IMR-90 (cell line): ENCODE results near the gene SEL1L2. TPM values are rescaled to one million over a fixed set of nuclear protein-coding genes. Genes with fewer than 3 reads are reported as not detected.

Source experiments
- ATAC-seq: fragments of 200-7000 bp; cut with Tn5 transposase; 2 replicates; pipeline ENCODE4 v1.9.1; 2020; ENCODE audit warnings: low read depth, mild to moderate bottlenecking, moderate library complexity
- BruUV-seq: library from RNA; stranded (reverse); fragments of 400-500 nt; replicated peaks from 2 replicates; lab custom pipeline; 2021; lab: Mats Ljungman, UMichigan
- CTCF ChIA-PET: fragments of 300-600 bp; formaldehyde crosslinking; extraction: SDS; loops from one replicate; lab custom pipeline; 2021; ENCODE audit warnings: antibody characterized with exemption; lab: Yijun Ruan, JAX
- POLR2A ChIA-PET: fragments of 300-600 bp; sonication (Branson Sonifier 250); formaldehyde crosslinking; loops from one replicate; lab custom pipeline; 2022; ENCODE audit warnings: antibody characterized with exemption; ENCODE audit not compliant: unreplicated experiment; lab: Charles Lee
- DNase-seq: peaks from one replicate; pipeline ENCODE4 v3.0.0; 2013
- H2AFZ ChIP-seq: replicated peaks from 2 replicates; pipeline ENCODE3; 2013; ENCODE audit warnings: low read length, mild to moderate bottlenecking; ENCODE audit not compliant: poor library complexity
- H2AK5ac ChIP-seq: 2 replicates; pipeline ENCODE4 v1.6.1; 2013; ENCODE audit warnings: low read depth, low read length, inconsistent platforms
- H2AK9ac ChIP-seq: replicated peaks from 2 replicates; pipeline ENCODE3; 2013; ENCODE audit warnings: mild to moderate bottlenecking, low read depth, low read length, moderate library complexity; ENCODE audit not compliant: poor library complexity
- H2BK120ac ChIP-seq: 2 replicates; pipeline ENCODE4 v1.6.1; 2013; ENCODE audit warnings: low read depth, low read length, inconsistent platforms
- H2BK15ac ChIP-seq: 3 replicates; pipeline ENCODE4 v1.6.1; 2013; ENCODE audit warnings: low read depth, low read length, inconsistent platforms
- H2BK20ac ChIP-seq: 2 replicates; pipeline ENCODE4 v1.6.1; 2013; ENCODE audit warnings: low read depth, mild to moderate bottlenecking, inconsistent platforms, low read length, moderate library complexity
- H2BK5ac ChIP-seq: 2 replicates; pipeline ENCODE4 v1.6.1; 2013; ENCODE audit warnings: mild to moderate bottlenecking, low read depth, low read length, inconsistent platforms; ENCODE audit not compliant: poor library complexity, severe bottlenecking
- H3K14ac ChIP-seq: replicated peaks from 2 replicates; pipeline ENCODE4 v1.6.1; 2013; ENCODE audit warnings: low read depth, low read length, inconsistent platforms
- H3K18ac ChIP-seq: 2 replicates; pipeline ENCODE4 v1.6.1; 2013; ENCODE audit warnings: low read depth, low read length, control low read depth
- H3K23ac ChIP-seq: 2 replicates; pipeline ENCODE4 v1.6.1; 2013; ENCODE audit warnings: low read depth, low read length, inconsistent platforms
- H3K27ac ChIP-seq: 2 replicates; pipeline ENCODE4 v1.5.1; 2013; ENCODE audit warnings: mild to moderate bottlenecking, control low read depth, low read length; ENCODE audit not compliant: insufficient read depth
- H3K27me3 ChIP-seq: 2 replicates; pipeline ENCODE4 v1.6.1; 2013; ENCODE audit warnings: low read length; ENCODE audit not compliant: control insufficient read depth, insufficient read depth
- H3K36me3 ChIP-seq: 2 replicates; pipeline ENCODE4 v1.6.1; 2013; ENCODE audit warnings: low read length, mixed read lengths; ENCODE audit not compliant: control insufficient read depth, insufficient read depth
- H3K4ac ChIP-seq: 2 replicates; pipeline ENCODE4 v1.6.1; 2013; ENCODE audit warnings: low read depth, low read length, inconsistent platforms
- H3K4me1 ChIP-seq: 2 replicates; pipeline ENCODE4 v1.6.1; 2013; ENCODE audit warnings: low read length, mixed read lengths; ENCODE audit not compliant: control insufficient read depth, insufficient read depth
- H3K4me2 ChIP-seq: 2 replicates; pipeline ENCODE4 v1.6.1; 2013; ENCODE audit warnings: low read depth, mild to moderate bottlenecking, control low read depth, low read length, moderate library complexity
- H3K4me3 ChIP-seq: 2 replicates; pipeline ENCODE4 v1.5.1; 2013; ENCODE audit warnings: low read depth, mild to moderate bottlenecking, control low read depth, low read length, moderate library complexity; ENCODE audit not compliant: insufficient read depth
- H3K56ac ChIP-seq: 2 replicates; pipeline ENCODE4 v1.6.1; 2013; ENCODE audit warnings: low read length, inconsistent platforms; ENCODE audit not compliant: insufficient read depth; ENCODE audit errors: extremely low read depth
- H3K79me1 ChIP-seq, 2 experiments: 2 replicates each; pipeline ENCODE4 v1.6.1; 2013; ENCODE audit warnings: low read length in 2 of 2, inconsistent platforms in 1 of 2, low read depth in 1 of 2
- H3K9ac ChIP-seq: 2 replicates; pipeline ENCODE4 v1.6.1; 2013; ENCODE audit warnings: low read depth, low read length, control low read depth
- H3K9me1 ChIP-seq: 2 replicates; pipeline ENCODE4 v1.6.1; 2013; ENCODE audit warnings: low read length, inconsistent platforms; ENCODE audit not compliant: insufficient read depth
- H3K9me3 ChIP-seq: 2 replicates; pipeline ENCODE4 v1.6.1; 2013; ENCODE audit warnings: low read length; ENCODE audit not compliant: control insufficient read depth, insufficient read depth
- H4K20me1 ChIP-seq: 2 replicates; pipeline ENCODE4 v1.6.1; 2013; ENCODE audit warnings: low read length, inconsistent platforms; ENCODE audit not compliant: insufficient read depth
- H4K5ac ChIP-seq: 2 replicates; pipeline ENCODE4 v1.6.1; 2013; ENCODE audit warnings: mild to moderate bottlenecking, low read depth, low read length, control low read depth
- H4K8ac ChIP-seq, 2 experiments: 2 replicates each; pipeline ENCODE4 v1.6.1; 2013; ENCODE audit warnings: low read depth in 2 of 2, low read length in 2 of 2, control low read depth in 1 of 2, inconsistent platforms in 1 of 2
- H4K91ac ChIP-seq: 2 replicates; pipeline ENCODE4 v1.6.1; 2013; ENCODE audit warnings: low read depth, low read length, inconsistent platforms; ENCODE audit not compliant: insufficient read depth
- BHLHE40 ChIP-seq: fragments of 150-350 bp; IDR thresholded peaks from 2 replicates; pipeline ENCODE4 v1.6.1; 2016; ENCODE audit warnings: mild to moderate bottlenecking, low read depth, low read length
- CHD1 ChIP-seq: IDR thresholded peaks from 2 replicates; pipeline ENCODE4 v1.6.1; 2012; ENCODE audit warnings: low read depth, low read length, improper control_type of control experiment
- MXI1 ChIP-seq: IDR thresholded peaks from 2 replicates; pipeline ENCODE4 v1.6.1; 2012; ENCODE audit warnings: low read depth, mild to moderate bottlenecking, low read length, moderate library complexity, borderline replicate concordance
- POLR2A ChIP-seq: IDR thresholded peaks from 2 replicates; pipeline ENCODE4 v1.6.1; 2012; ENCODE audit warnings: mild to moderate bottlenecking, low read depth, low read length
- RAD21 ChIP-seq: IDR thresholded peaks from 2 replicates; pipeline ENCODE4 v1.6.1; 2012; ENCODE audit warnings: low read length, improper control_type of control experiment
- WGBS, 2 experiments: methylation state at CpG; one replicate each; pipeline versions ENCODE4 v1.1.5 to v1.1.7; 2013; ENCODE audit warnings: missing lambda C conversion rate in 2 of 2; ENCODE audit not compliant: insufficient read length in 1 of 2; ENCODE audit errors: extremely low coverage in 2 of 2; 5-methylcytosine and 5-hydroxymethylcytosine counted together
- dilution Hi-C: fragments of 300-500 bp; cut with HindIII; formaldehyde crosslinking; loops from one replicate; pipeline ENCODE4 v1.14.3; 2018; ENCODE audit warnings: low sequenced_read_pairs; ENCODE audit not compliant: unreplicated experiment
- in situ Hi-C: fragments of 300-500 bp; cut with MboI; formaldehyde crosslinking; loops from 3 replicates; pipeline ENCODE4 v1.14.3; 2019; ENCODE audit warnings: low sequenced_read_pairs, inconsistent platforms, mixed read lengths
- intact Hi-C: fragments of 100-400 bp; cut with micrococcal nuclease; formaldehyde crosslinking; loops from 2 replicates; pipeline ENCODE4 v1.10.0; 2022
- polyA plus RNA-seq, 3 experiments: library from polyadenylated mRNA; depleted of rRNA; stranded (reverse); fragments of >200 nt; gene quantifications; 2 replicates each; pipeline ENCODE4 v1.2.3, GENCODE V29; 2012; ENCODE audit warnings: low replicate concordance in 1 of 3
- total RNA-seq: library from RNA; depleted of rRNA; stranded (reverse); fragments of >200 nt; gene quantifications from 2 replicates; pipeline ENCODE4 v1.2.3, GENCODE V29; 2012
- TF ChIP-seq, protein P1 (sequence below): fragments of 150-350 bp; IDR thresholded peaks from 2 replicates; pipeline ENCODE4 v1.6.1; 2016; ENCODE audit warnings: low read depth, mild to moderate bottlenecking, low read length, moderate library complexity, borderline replicate concordance

SEL1L2 gene
- total and polyA plus RNA-seq, 2 of the 4 experiments (the other 2 are of a cell fraction): not detected

DNA sequence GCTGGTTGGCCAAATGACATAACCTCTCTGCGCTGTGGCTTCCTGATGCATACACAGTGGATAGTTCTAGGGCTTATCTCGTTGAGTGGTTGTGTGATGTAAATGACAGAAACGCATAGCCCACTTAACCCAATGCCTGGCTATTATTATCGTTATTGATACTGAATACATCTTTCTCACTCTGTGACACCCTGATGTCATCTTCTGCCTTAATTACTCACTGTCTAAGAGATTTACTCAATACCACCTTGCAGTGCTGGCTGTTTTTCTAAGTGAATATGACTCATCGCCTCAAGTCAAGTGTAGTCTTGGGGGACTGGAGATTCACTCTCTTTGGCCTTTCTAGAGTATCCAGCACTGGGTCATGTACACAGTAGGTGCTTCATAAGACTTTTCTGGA lies 132.0 kb downstream of the SEL1L2 start:
- no peak overlapping the region for H3K56ac ChIP-seq
- H3K4me3 ChIP-seq: no peak overlapping the region
- no peak overlapping the region for H3K23ac ChIP-seq
- no CpG with 5 or more reads among the region's 5 CpGs for whole genome bisulfite sequencing, 2 experiments
- DNase-seq (no peak), ATAC-seq (no peak)
- no peak overlapping the region for H2BK15ac ChIP-seq
- no peaks in the 10 kb centered on the region for H3K9me1 ChIP-seq
- H4K91ac ChIP-seq: no peak overlapping the region
- ChIA-PET POLR2A (no interaction called here), CTCF (interaction anchor here (1.1 kb wide), 1 partner anchor 11 kb away, joined by 4 read pairs; no protein-coding TSS in a partner anchor)
- H3K4ac ChIP-seq: no peak overlapping the region
- no TSS peak for BruUV-seq
- in situ Hi-C loops: no loop called here
- H3K18ac ChIP-seq: no peak overlapping the region
- H3K27me3 ChIP-seq: no peaks in the 10 kb centered on the region
- no peak overlapping the region for H4K8ac ChIP-seq
- H3K4me2 ChIP-seq: no peak overlapping the region
- no peak overlapping the region for H4K5ac ChIP-seq
- no peaks in the 10 kb centered on the region for H4K20me1 ChIP-seq
- dilution Hi-C loops: no loop called here
- 0 out of 2 replicates have a peak, but pooled peaks cover 1% of the 10 kb centered on the region for H3K9me3 ChIP-seq
- H3K79me1 ChIP-seq: no peaks in the 10 kb centered on the region
- H3K4me1 ChIP-seq: no peaks in the 10 kb centered on the region
- H2AK5ac ChIP-seq: no peak overlapping the region
- intact Hi-C loops: no loop called here
- TF ChIP-seq BHLHE40 (no peak), CHD1 (no peak), MXI1 (no peak), RAD21 (no peak), POLR2A (no peak)
- TF ChIP-seq, protein P1, sequence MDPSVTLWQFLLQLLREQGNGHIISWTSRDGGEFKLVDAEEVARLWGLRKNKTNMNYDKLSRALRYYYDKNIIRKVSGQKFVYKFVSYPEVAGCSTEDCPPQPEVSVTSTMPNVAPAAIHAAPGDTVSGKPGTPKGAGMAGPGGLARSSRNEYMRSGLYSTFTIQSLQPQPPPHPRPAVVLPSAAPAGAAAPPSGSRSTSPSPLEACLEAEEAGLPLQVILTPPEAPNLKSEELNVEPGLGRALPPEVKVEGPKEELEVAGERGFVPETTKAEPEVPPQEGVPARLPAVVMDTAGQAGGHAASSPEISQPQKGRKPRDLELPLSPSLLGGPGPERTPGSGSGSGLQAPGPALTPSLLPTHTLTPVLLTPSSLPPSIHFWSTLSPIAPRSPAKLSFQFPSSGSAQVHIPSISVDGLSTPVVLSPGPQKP: no peak
- H3K14ac ChIP-seq: no peak overlapping the region
- no peak overlapping the region for H2AFZ ChIP-seq
- H2BK5ac ChIP-seq: no peak overlapping the region
- H2BK20ac ChIP-seq: no peak overlapping the region
- H3K9ac ChIP-seq: no peak overlapping the region
- H2BK120ac ChIP-seq: no peak overlapping the region
- no peak overlapping the region for H3K27ac ChIP-seq
- no peaks in the 10 kb centered on the region for H3K36me3 ChIP-seq
- H2AK9ac ChIP-seq: no peak overlapping the region
